BE2C (cell line): Measurements from ENCODE around the gene SH3D19.

Experiments used
- DNase-seq: peaks from one replicate; pipeline ENCODE4 v3.0.0-alpha.2; 2020
- H3K27me3 ChIP-seq: fragments of 250-450 bp; sonication (Bioruptor Pico); 2 replicates; pipeline ENCODE4 v1.5.1; 2020; ENCODE audit warnings: mild to moderate bottlenecking
- H3K36me3 ChIP-seq: fragments of 250-450 bp; sonication (Bioruptor Pico); 2 replicates; pipeline ENCODE4 v1.5.1; 2020; ENCODE audit warnings: mild to moderate bottlenecking
- H3K4me1 ChIP-seq: fragments of 250-450 bp; sonication (Bioruptor Pico); 2 replicates; pipeline ENCODE4 v1.5.1; 2020
- H3K4me3 ChIP-seq: 2 replicates; pipeline ENCODE4 v1.5.1; 2011; ENCODE audit warnings: low read depth, low read length
- H3K9me3 ChIP-seq: fragments of 250-450 bp; sonication (Bioruptor Pico); 2 replicates; pipeline ENCODE4 v1.5.1; 2020
- CTCF ChIP-seq: IDR thresholded peaks from 2 replicates; pipeline ENCODE4 v1.5.1; 2012; ENCODE audit warnings: mild to moderate bottlenecking, low read depth, low read length

The SH3D19 gene

GRCh38 chr4:151100531-151100930 is 224.9 kb downstream of the SH3D19 start:
- Histone ChIP-seq H3K4me1 (no peaks in the 10 kb centered on the region), H3K4me3 (peak overlapping the region; percentile 99), H3K27me3 (no peaks in the 10 kb centered on the region), H3K36me3 (peaks cover 57% of the 10 kb centered on the region), H3K9me3 (no peaks in the 10 kb centered on the region)
- DNase-seq: no peak
- TF ChIP-seq CTCF: no peak

- TF ChIP-seq CTCF: no peak
- no peak for DNase-seq
- Histone ChIP-seq H3K4me3 (peak overlapping the region; percentile 99), H3K4me1 (no peaks in the 10 kb centered on the region), H3K9me3 (no peaks in the 10 kb centered on the region; the same call in 1 of the 2 replicates), H3K36me3 (peaks cover 52% of the 10 kb centered on the region), H3K27me3 (no peaks in the 10 kb centered on the region)
These were observed 225.4 kb downstream of the SH3D19 start for GRCh38 chr4:151099976-151100417.

- Histone ChIP-seq H3K9me3 (no peaks in the 10 kb centered on the region; the same call in 1 of the 2 replicates), H3K4me3 (peak within 1 kb of the TSS; percentile 99), H3K27me3 (no peaks in the 10 kb centered on the region), H3K4me1 (no peaks in the 10 kb centered on the region), H3K36me3 (peaks cover 47% of the 10 kb centered on the region)
- peak; percentile 88 for TF ChIP-seq CTCF
- peak; percentile 94 for DNase-seq
These were observed 226.0 kb downstream of the SH3D19 start, which contains the start of gene RPS3A for GRCh38 chr4:151099229-151099975. TSS of gene RPS3A (plus strand) at chr4:151099628. CDS start at chr4:151099653, 25 bp downstream.

- DNase-seq: no peak
- peak overlapping the region; percentile 99 for H3K4me3 ChIP-seq
- H3K27me3 ChIP-seq: no peaks in the 10 kb centered on the region
- no peak for TF ChIP-seq CTCF
- no peaks in the 10 kb centered on the region; the same call in 1 of the 2 replicates for H3K9me3 ChIP-seq
- H3K4me1 ChIP-seq: no peaks in the 10 kb centered on the region
- H3K36me3 ChIP-seq: peaks cover 42% of the 10 kb centered on the region
These were observed 226.5 kb downstream of the SH3D19 start for GRCh38 chr4:151098979-151099228.

- no peaks in the 10 kb centered on the region for H3K4me1 ChIP-seq
- peaks cover 31% of the 10 kb centered on the region for H3K36me3 ChIP-seq
- H3K4me3 ChIP-seq: no peak overlapping the region
- no peak for TF ChIP-seq CTCF
- no peak for DNase-seq
- H3K27me3 ChIP-seq: no peaks in the 10 kb centered on the region
- no peaks in the 10 kb centered on the region; the same call in 1 of the 2 replicates for H3K9me3 ChIP-seq
These were observed 227.6 kb downstream of the SH3D19 start for GRCh38 chr4:151097759-151098158.

- no peaks in the 10 kb centered on the region; the same call in 1 of the 2 replicates for H3K9me3 ChIP-seq
- TF ChIP-seq CTCF: no peak
These were observed 230.3 kb downstream of the SH3D19 start for GRCh38 chr4:151095142-151095541.

More at GRCh38 chr4:151095142-151095541, 230.3 kb downstream of the SH3D19 start:
- Histone ChIP-seq H3K4me3 (no peak overlapping the region), H3K36me3 (peaks cover 5% of the 10 kb centered on the region), H3K27me3 (no peaks in the 10 kb centered on the region), H3K4me1 (no peaks in the 10 kb centered on the region)
- no peak for DNase-seq
